ENCODE data around the gene RUVBL1.

The RUVBL1 gene

GRCh38 chr3:128063865-128064264, 59.7 kb downstream of the RUVBL1 start:
- DNase-seq = no peak

- DNase-seq = no peak
Measured at GRCh38 chr3:128062033-128062745, 61.4 kb downstream of the RUVBL1 start.

- DNase-seq = no peak
Measured at GRCh38 chr3:128060473-128061381, 62.9 kb downstream of the RUVBL1 start.

- DNase-seq = no peak
Measured at GRCh38 chr3:128056258-128056657, 67.4 kb downstream of the RUVBL1 start.

- DNase-seq = no peak
Measured at GRCh38 chr3:128054367-128054766, 69.2 kb downstream of the RUVBL1 start.

GRCh38 chr3:128053614-128054013, 70.0 kb downstream of the RUVBL1 start:
- DNase-seq = no peak

GRCh38 chr3:128052595-128053351, 70.8 kb downstream of the RUVBL1 start:
- DNase-seq = no peak

GRCh38 chr3:128051837-128052594, 71.6 kb downstream of the RUVBL1 start, which contains the start of gene SEC61A1:
SEC61A1 (plus strand) TSS chr3:128052437; CDS start chr3:128052553, 116 bp downstream.
- peak; percentile 92 for DNase-seq

GRCh38 chr3:128051459-128051836, 72.2 kb downstream of the RUVBL1 start:
- no peak for DNase-seq

GRCh38 chr3:128050597-128050996, 73.0 kb downstream of the RUVBL1 start:
- DNase-seq = no peak

GRCh38 chr3:128041344-128041743, 82.3 kb downstream of the RUVBL1 start:
- DNase-seq = no peak

- no peak for DNase-seq
Measured at GRCh38 chr3:128040660-128041059, 83.0 kb downstream of the RUVBL1 start.

- no peak for DNase-seq
Measured at GRCh38 chr3:128040041-128040440, 83.6 kb downstream of the RUVBL1 start.

GRCh38 chr3:128036119-128036518, 87.5 kb downstream of the RUVBL1 start:
- no peak for DNase-seq

- DNase-seq = no peak
Measured at GRCh38 chr3:128033102-128033501, 90.5 kb downstream of the RUVBL1 start.

Measured in stimulated activated naive CD4-positive, alpha-beta T cell treated with Interleukin-2 at 50 U/mL for 16 hours (primary cell).